Activated T-cell treated with anti-CD3 and anti-CD28 coated beads, Interleukin-2, amount 50 U/mL, for 4 hours (primary cell): ENCODE measurements around the gene ACTG1. TPM values are rescaled to one million over a fixed set of nuclear protein-coding genes. Genes with fewer than 3 reads are reported as not detected.
A peak's percentile ranks its signal among the peaks of the same experiment; 100 is the strongest.

ENCODE experiments used
- ATAC-seq, 2 donors: fragments of 200-7000 bp; cut with Tn5 transposase; one replicate each; pipeline ENCODE4 v1.10.0; 2021
- DNase-seq: peaks from one replicate; pipeline ENCODE4 v3.0.0-alpha.2; 2020
- H3K27me3 Mint-ChIP-seq: one replicate; pipeline ENCODE4 v1.8.0; 2021; ENCODE audit warnings: low read depth, mixed read lengths
- H3K36me3 Mint-ChIP-seq: one replicate; pipeline ENCODE4 v1.8.0; 2022; ENCODE audit warnings: mixed read lengths; ENCODE audit not compliant: insufficient read depth
- H3K4me1 Mint-ChIP-seq: one replicate; pipeline ENCODE4 v1.8.0; 2021; ENCODE audit warnings: low read depth, mixed read lengths
- H3K4me3 Mint-ChIP-seq: one replicate; pipeline ENCODE4 v1.8.0; 2021; ENCODE audit warnings: mild to moderate bottlenecking, moderate library complexity, mixed read lengths
- H3K9me3 Mint-ChIP-seq: one replicate; pipeline ENCODE4 v1.8.0; 2021; ENCODE audit warnings: mixed read lengths
- total RNA-seq, 3 donors: library from RNA; stranded (reverse); gene quantifications; one replicate each; pipeline ENCODE4 v1.2.1, GENCODE V29; 2021

Gene ACTG1
- 1,000 to 10,000 TPM; 3,953 to 4,676 (median 4,016) TPM for total RNA-seq

DNA sequence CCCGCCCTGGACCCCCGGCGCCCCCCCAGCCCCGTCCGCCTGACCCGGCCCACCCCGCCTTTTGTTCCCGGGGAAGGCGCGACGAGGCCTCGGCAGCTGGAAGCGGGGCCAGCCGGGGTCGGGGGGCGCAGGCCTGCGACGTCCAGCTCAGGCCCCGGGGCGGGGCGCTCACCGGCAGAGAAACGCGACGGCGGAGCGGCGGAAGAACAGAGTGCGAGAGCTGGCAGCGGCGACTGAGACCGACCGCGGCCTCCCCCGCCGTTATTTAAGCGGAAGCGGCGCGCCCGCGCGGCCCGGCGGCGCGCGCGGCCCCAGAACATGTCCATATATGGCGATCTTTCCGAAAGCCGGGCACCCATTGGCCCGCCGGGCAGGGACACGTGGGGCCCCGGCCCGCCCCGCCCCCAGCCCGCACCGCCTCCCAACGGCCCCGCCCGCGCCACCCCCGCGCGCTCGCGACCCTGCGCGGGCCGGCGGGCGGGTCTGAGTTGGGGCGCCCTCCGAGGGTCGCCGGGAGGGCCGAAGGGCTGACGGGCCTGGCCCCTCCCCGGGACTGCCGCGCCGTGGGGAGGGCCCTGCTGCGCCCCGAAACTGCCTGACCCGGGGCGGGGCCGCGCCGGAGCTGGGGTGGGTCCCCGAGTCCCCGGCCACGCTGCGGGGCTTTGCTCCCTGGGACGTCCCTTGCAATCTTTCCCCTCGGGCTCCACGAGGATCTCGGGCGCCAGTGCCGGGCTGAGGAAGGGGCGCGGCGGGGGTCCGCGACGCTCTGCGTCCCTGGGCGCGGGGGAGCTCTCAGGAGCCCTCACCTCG, at the start of gene ACTG1:
ACTG1 (minus strand) TSS at position 238 of the 810 bp plus-strand sequence. CDS start 445 bp downstream, outside the sequence.
- DNase-seq (peak; percentile 93), ATAC-seq (peak; percentile 69 to 70)
- Mint-ChIP-seq H3K4me3 (peak within 1 kb of the TSS; percentile 96), H3K4me1 (peaks cover 34% of the 10 kb centered on the region), H3K36me3 (peaks cover 34% of the 10 kb centered on the region), H3K27me3 (no peaks in the 10 kb centered on the region), H3K9me3 (no peaks in the 10 kb centered on the region)

DNA sequence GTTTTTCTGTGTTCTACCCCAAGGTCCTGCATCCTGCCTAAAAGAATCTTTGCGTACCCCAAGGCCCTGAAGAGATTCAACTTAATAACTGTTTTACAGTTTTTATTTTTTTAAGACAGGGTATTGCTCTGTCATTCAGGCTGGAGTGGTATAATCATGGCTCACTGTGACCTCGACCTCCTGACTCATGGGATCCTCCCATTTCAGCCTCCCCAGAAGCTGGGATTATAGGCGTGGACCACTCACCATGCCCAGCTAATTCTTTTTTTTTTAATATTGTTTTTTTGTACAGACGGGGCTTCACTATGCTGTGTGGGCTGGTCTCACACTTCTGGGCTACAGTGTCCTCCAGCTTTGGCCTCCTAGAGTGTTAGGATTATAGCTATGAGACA, 48.9 kb upstream of the ACTG1 start:
- no peak overlapping the region for H3K4me3 Mint-ChIP-seq
- no peak for ATAC-seq

DNA sequence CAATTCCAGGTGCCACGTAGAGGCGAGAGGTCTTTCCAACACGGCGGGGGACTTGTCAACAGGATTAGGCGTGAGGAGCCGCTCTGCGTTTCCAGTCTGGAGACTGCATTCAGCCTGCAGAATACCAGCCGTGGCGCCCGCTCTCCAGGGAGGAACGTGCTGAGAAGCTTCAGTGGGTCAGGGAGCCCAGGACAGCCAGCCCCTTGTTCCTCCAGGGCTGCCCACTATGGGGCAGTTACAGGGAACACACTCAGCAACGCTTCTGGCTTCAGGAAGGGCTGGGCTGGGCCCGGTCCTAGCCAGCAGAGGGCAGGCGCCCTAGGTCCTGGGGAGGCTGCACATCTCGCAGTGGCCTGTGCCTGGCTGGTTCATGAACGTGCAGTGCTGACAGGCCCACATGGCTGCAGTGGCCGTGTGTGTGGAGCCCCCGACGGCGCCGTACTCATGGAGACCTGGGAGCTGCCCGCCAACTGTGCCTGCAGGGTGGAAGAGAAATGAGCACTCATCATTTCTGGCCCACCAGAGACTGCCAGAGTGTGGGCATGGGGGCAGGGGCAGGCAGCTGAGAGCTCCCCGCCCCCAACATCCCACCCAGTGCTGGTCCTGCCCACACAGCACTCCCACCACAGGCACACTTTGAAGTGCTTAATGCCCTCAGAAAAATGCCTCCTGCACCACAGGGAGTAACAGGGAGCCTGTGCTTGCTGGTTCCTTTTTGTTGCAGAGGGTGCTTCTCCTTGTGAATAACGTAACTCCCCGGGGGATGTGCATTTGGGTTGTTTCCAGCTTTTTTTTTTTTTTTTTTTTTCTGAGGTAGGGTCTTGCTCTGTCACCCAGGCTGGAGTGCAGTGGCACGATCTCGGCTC, 46.6 kb upstream of the ACTG1 start:
- no peak overlapping the region for H3K4me3 Mint-ChIP-seq
- peaks cover 7% of the 10 kb centered on the region for H3K4me1 Mint-ChIP-seq
- ATAC-seq (no peak), DNase-seq (no peak)
- no peaks in the 10 kb centered on the region for H3K9me3 Mint-ChIP-seq
- no peaks in the 10 kb centered on the region for H3K27me3 Mint-ChIP-seq
- H3K36me3 Mint-ChIP-seq: peaks cover 15% of the 10 kb centered on the region

More for the DNA sequence above, 48.9 kb upstream of the ACTG1 start:
- H3K9me3 Mint-ChIP-seq: no peaks in the 10 kb centered on the region
- no peak for DNase-seq
- H3K36me3 Mint-ChIP-seq: peaks cover 27% of the 10 kb centered on the region
- H3K27me3 Mint-ChIP-seq: no peaks in the 10 kb centered on the region
- peaks cover 3% of the 10 kb centered on the region for H3K4me1 Mint-ChIP-seq

DNA sequence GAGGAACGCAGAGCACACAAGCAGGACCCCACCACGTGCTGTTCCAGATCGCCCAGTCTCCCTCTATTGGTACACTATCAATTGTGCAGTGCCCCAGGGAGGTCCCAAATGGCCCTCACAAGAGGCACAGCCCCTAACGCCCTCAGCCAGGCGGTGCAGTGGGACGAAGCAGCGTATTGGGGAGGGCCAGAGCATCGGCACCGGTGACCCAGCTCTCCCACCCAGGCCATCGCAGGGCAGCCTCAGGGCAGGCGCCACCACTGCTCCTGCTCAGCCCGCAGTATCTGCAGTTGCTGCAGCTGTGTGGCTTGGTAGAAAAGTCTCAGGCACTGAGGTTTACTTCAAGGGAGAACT, 45.5 kb upstream of the ACTG1 start:
- H3K27me3 Mint-ChIP-seq: no peaks in the 10 kb centered on the region
- H3K4me1 Mint-ChIP-seq: peaks cover 18% of the 10 kb centered on the region
- no peaks in the 10 kb centered on the region for H3K9me3 Mint-ChIP-seq
- no peak overlapping the region for H3K4me3 Mint-ChIP-seq
- DNase-seq (no peak), ATAC-seq (no peak)
- peaks cover 15% of the 10 kb centered on the region for H3K36me3 Mint-ChIP-seq

DNA sequence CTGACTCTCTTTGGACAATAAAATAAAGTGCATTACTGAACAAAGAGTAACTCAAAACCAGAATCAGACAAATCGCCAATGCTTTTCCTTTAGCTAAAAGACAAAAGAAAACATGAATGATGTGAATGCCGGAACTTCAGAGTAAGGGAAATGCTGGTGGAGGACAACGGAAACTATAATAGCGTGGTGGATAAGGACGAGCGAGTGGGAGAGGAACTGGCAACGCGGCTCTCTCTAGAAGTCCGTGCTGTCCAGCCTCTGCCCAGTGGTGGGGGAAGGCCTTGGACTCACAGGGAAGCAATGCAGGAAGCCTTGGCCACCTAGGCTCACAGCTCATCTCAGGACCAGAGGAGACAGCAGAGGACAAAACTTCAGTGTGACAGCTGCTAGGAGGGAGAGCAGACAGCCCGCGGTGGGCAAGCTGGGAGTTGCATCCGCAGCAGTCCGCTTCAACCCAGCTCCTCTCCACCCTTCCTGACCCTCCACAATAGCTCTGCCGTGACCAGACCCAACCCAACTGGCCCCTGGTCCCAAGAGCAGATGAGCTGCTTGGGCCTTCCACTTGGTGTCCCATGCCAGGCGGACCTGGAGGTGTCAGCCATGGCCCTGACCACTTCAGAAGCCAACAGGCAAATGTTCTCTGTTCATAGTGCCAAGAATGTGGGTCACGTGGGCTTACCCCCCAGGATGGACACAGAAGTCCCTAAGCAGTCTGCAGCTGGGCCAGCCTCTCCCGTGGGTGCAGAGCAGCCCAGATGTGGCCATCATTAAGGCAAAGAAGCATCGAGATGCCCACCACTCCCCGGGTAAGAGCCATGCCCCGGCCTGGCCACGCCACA, 44.9 kb upstream of the ACTG1 start:
- no peaks in the 10 kb centered on the region for H3K9me3 Mint-ChIP-seq
- ATAC-seq: no peak
- no peak overlapping the region for H3K4me3 Mint-ChIP-seq
- peaks cover 15% of the 10 kb centered on the region for H3K36me3 Mint-ChIP-seq
- no peaks in the 10 kb centered on the region for H3K27me3 Mint-ChIP-seq
- DNase-seq: no peak
- H3K4me1 Mint-ChIP-seq: peaks cover 18% of the 10 kb centered on the region

DNA sequence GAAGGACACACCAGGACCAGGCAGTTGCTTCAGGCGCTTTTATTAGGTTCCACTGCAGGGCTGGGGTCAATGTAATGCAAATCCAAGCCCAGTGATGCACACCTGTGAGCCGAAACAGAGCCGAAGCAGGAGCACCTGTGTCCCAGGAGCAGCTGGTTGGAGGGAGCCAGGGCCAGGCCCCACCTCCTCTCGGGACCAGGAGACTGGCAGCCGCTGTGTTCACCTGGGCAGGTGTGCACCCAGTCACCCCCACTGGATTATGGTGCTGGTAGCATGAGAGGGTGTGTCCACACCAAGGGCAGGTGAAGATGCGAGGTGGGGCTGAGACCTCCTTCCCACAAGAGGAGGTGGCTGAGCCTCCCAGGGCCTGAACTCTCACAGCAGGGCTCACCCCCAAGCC, 44.3 kb upstream of the ACTG1 start:
- ATAC-seq (no peak), DNase-seq (no peak)
- peaks cover 15% of the 10 kb centered on the region for H3K36me3 Mint-ChIP-seq
- H3K9me3 Mint-ChIP-seq: no peaks in the 10 kb centered on the region
- no peaks in the 10 kb centered on the region for H3K27me3 Mint-ChIP-seq
- peaks cover 18% of the 10 kb centered on the region for H3K4me1 Mint-ChIP-seq
- H3K4me3 Mint-ChIP-seq: no peak overlapping the region

DNA sequence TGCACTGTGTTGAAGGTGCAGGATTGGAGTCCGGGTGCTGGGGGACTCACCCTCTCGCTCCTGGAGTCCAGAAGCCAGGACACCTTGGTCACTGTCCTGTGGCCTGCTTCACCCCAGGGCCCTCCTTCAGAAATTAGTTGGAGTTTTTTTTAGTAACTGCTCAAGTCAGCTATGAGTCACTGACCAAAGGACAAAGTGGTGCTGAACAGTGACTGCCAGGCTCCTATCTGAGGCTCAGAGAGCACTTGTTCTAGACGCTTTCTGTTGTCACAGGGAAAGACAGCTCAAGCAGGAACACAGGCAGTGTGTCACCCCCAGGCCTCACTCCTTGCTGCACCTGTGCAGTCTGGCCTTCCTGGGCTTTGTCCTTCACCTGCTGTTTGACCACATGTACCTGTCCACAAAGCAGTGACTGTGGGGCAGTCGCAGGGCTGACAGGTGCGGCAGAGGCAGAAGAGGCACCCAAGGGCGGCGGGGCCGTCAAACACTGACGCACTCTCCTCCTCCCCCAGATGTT, 43.6 kb upstream of the ACTG1 start:
- H3K36me3 Mint-ChIP-seq: peaks cover 15% of the 10 kb centered on the region
- no peak for ATAC-seq
- H3K27me3 Mint-ChIP-seq: no peaks in the 10 kb centered on the region
- no peak for DNase-seq
- H3K4me3 Mint-ChIP-seq: no peak overlapping the region
- H3K9me3 Mint-ChIP-seq: no peaks in the 10 kb centered on the region
- H3K4me1 Mint-ChIP-seq: peaks cover 21% of the 10 kb centered on the region

DNA sequence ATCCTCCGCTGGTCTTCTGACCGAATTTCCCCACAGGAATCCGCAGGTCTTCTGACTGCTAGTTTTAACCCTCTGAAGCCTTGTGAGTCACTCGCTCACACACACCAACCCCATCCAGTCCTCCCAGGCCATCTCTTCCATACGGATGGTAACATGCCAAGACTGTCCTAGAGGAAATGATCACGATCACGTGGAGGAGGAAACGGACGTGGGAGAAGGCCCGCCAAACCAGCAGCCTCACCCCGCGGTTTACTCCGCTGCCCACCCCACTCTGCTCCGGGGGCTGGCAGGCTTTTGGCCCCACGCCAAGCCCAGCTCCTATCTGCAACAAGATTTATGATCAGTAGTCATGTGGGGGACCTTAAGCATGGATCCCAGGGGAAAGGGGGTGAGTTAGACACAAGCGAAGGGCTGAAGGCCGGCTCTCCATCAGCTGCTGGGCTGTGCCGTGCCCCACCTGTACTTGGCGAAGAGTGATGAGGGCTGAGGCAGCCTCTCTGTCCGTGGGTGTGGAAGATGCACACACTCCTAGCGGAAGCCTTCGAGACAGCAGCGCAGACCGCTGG, 41.1 kb upstream of the ACTG1 start:
- H3K27me3 Mint-ChIP-seq: no peaks in the 10 kb centered on the region
- H3K4me1 Mint-ChIP-seq: peaks cover 34% of the 10 kb centered on the region
- peaks cover 23% of the 10 kb centered on the region for H3K36me3 Mint-ChIP-seq
- ATAC-seq (peak; percentile 5), DNase-seq (no peak)
- H3K4me3 Mint-ChIP-seq: peak overlapping the region; percentile 90
- no peaks in the 10 kb centered on the region for H3K9me3 Mint-ChIP-seq

DNA sequence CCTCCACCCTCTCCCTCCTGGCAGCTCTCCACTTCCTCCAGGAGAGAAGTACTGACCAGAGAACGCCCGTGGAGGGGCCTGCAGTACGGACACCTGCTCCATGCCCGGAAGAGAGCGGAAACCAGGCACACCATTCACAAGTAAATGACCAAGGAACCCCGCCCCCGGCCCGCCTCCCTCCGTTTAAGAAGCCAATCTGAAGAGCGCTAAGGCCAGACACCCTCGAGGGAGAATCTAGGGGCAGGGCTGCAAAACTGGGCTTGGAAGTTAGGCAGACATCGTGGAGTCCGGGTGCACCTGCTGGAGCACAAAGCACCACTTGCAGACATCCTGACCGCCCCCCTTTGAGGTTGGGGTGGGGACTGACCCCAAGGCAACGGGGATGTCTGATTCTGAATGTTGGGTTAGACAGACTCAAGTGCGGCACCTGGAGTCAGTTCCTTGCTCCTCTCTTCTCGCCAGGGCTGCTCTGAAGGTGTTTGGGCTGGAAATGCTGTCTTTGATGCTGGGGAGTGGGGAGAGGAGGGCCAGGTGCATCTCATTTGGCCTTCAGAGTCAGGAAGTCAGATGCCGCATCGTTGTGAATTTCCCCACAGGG, 40.5 kb upstream of the ACTG1 start:
- peak; percentile 79 to 80 for ATAC-seq
- H3K36me3 Mint-ChIP-seq: peaks cover 20% of the 10 kb centered on the region
- H3K27me3 Mint-ChIP-seq: no peaks in the 10 kb centered on the region

DNA sequence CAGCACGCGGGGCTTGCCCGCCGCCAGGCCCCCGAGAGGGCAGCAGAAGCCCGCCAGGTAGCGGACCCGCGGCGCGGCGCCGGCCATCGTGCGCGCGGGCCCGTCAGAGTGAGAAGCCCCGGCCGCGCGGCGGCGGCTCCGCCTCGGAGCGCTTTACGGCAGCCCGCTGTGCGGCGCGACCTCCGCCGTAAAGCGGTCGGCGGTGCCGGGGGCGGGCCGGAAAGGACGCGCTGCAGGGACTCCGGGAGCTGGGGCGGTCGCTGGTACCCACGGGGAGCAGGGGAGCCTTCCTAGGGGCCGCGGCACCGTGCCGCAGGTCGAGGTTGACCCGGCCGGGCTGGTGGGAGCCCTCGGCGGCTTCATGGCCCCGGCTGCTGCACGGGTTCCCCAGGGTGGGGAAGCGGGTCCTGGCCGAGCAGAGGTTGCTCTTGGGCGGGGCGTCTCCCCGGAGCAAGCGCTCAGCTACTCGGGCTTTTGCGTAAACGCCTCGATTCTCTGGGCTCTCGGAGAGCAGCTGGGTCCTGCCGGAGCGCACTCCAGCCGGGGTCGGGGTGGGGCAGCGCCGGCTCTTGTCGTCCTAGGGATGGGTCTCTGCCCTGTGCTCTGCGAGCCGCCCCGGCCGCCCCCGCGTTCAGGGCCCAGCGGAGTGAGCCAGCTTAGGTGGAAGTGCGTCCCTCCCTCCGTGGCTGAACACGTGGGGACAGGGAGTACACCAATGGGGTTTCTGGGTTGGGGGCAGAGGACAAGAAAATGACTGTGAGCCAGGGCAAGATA, 39.8 kb upstream of the ACTG1 start, which contains the start of gene FAAP100:
FAAP100 (minus strand) TSS at position 110 of the 774 bp plus-strand sequence; CDS start at position 87, 23 bp downstream.
- peak within 1 kb of the TSS; percentile 90 for H3K4me3 Mint-ChIP-seq
- H3K36me3 Mint-ChIP-seq: peaks cover 19% of the 10 kb centered on the region
- ATAC-seq (peak; percentile 61 to 63), DNase-seq (peak; percentile 74)
- no peaks in the 10 kb centered on the region for H3K9me3 Mint-ChIP-seq
- H3K27me3 Mint-ChIP-seq: no peaks in the 10 kb centered on the region
- H3K4me1 Mint-ChIP-seq: peaks cover 34% of the 10 kb centered on the region

More for the DNA sequence above, 40.5 kb upstream of the ACTG1 start:
- Mint-ChIP-seq H3K4me3 (peak overlapping the region; percentile 90), H3K4me1 (peaks cover 34% of the 10 kb centered on the region), H3K9me3 (no peaks in the 10 kb centered on the region)
- peak; percentile 64 for DNase-seq

DNA sequence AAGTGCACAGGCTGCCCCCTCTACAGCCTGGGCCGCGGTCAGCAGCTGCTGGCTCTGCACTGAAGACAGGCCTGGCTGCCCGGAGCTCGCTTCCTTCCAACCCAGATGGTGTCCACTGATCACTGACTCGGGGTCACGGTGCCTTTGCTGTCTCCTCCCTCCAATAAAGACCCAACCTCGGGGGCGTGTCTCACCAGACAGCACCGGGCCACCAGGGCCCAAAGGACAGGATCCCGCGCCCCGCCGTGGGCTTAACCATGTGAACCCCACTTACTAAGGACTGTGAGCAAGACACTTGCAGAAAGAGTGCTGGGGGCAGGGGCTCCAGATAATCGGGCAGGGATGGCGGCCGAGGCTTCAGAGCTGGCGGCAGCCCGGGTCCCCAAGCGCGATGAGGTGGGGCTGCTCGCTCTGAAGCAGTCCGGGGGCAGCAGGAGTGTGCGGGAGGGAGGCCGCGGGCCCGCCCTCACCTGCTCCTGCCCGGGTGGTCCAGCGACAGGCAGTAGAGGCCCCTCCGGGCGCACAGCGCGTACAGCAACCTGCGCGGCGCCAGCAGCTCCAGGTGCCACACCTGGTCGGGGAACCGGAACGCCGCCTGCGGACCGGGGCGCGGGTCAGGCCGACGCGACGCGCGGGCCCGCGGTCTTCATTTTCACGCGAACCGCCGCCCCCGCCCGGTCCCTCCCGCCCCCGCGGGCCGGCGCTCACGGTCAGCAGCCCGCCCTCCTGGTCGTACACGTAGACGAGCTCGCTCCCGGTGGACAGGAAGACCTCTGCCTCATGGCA, 39.1 kb upstream of the ACTG1 start:
- DNase-seq (no peak), ATAC-seq (peak; percentile 2 to 5)
- Mint-ChIP-seq H3K27me3 (no peaks in the 10 kb centered on the region), H3K36me3 (peaks cover 16% of the 10 kb centered on the region), H3K9me3 (no peaks in the 10 kb centered on the region), H3K4me1 (peaks cover 34% of the 10 kb centered on the region), H3K4me3 (peak overlapping the region; percentile 88)

DNA sequence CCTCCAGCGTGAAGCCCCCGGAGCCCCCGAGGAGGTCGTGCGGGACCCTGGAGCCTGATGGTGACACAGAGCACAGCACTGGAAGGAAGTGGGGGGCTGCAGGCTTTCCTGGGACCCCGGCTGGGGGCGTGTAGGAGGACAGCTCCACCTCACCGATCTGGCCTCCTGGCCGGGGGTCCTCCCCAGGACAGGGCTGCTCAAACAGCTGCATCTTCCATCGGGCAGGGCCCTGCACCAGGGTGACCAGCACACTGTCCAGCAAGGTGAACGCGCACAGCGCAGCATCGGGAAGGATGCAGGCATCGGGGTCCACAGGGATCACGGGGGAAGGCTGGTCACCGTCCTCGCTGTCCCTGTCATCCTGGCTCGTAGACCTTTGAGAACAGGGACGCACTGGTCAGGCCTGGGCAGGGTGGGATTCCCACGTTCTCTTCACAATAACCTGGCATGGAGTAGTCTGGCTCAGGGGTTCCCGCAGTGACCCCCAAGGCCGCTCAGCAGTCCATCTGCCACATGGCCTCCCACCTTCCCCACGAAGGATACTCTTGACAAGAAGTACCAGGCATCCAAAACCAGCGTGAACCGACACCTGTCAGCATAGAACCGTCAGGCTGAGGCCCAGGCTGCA, 38.3 kb upstream of the ACTG1 start:
- ATAC-seq: no peak
- Mint-ChIP-seq H3K27me3 (no peaks in the 10 kb centered on the region), H3K9me3 (no peaks in the 10 kb centered on the region), H3K36me3 (peaks cover 14% of the 10 kb centered on the region), H3K4me3 (peak overlapping the region; percentile 88), H3K4me1 (peaks cover 34% of the 10 kb centered on the region)
- DNase-seq: no peak
